ENCODE measurements around the gene UNC5A.
A peak's percentile ranks its signal among the peaks of the same experiment; 100 is the strongest.

Gene UNC5A

GRCh38 chr5:176810081-176810597 is at the start of gene UNC5A:
TSS of gene UNC5A (plus strand) at chr5:176810559. CDS start at chr5:176810751, 192 bp downstream.
- DNase-seq = peak; percentile 23

DNA sequence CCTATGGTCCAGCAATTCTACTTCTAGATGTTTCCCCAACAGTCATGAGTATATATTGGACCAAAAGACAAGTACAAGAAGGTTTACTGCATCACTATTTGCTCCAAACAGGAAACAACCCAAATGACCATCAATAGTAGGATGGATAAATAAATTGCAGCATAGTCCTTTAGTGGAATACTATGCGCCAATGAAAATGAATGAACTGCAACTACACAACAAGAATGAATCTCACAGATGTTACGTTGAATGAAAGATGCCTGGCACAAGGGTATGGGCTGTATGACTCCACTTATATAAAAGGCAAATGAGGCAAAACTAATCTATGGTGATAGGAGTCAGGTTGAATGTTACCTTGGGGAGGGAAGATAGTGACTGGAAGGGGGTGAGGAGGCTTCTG is 48.6 kb upstream of the UNC5A start:
- DNase-seq = no peak

DNA sequence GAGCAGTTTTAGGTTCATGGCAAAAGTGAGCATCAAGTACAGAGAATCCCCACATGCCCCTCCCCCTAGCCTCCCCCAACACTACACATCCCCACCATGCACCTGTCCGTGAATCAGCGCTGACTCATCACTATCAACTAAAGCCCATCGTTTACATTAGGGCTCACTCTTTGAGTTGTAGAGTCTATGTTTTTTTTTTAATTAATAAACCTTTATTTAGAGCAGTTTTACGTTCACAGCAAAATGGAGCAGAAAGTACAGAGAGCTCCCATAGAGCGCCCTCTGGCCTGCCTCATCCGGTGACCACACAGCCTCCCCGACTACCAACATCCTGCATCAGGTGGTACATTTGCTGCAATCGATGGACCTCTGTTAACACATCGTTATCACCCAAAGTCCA is 47.9 kb upstream of the UNC5A start:
- DNase-seq = no peak

DNA sequence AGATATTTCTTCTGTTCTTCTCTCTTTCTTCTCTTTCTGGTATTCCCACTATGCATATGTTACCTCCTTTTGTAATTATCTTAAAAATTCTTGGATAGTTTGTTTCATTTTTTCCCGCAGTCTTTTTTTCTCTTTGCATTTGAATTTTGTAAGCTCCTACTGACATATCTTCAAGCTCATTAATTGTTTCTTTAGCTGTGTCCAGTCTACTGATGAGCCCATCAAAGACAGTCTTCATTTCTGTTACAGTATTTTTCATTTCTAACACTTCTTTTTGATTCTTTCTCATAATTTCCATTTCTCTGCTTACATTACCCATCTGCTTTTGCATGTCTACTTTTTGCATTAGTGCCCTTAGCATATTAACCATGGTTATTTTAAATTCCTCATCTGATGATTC is 44.7 kb upstream of the UNC5A start:
- no peak for DNase-seq

GRCh38 chr5:176768174-176768970 is 42.0 kb upstream of the UNC5A start:
- DNase-seq = no peak

DNA sequence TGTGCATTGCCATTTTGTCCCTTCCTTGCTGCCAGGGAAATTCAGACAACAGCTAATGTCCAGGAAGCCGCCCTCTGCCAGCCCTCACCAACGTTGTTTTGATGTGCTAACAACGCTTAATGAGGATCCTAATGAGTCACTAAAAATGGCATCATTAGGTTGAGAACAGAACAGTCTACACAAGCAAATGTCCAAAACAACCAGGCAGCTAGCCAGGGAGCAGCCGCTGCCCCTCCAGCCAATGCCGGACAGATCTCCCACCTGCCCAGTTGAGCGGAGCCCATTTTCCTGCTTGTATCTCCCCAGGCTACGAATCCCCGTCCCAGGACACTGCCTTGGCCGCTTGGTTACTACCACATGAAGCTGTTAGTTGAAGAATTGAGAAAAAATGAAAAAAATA is 40.4 kb upstream of the UNC5A start:
- no peak for DNase-seq

- DNase-seq = no peak
These were observed 39.9 kb upstream of the UNC5A start for GRCh38 chr5:176770431-176770830.

DNA sequence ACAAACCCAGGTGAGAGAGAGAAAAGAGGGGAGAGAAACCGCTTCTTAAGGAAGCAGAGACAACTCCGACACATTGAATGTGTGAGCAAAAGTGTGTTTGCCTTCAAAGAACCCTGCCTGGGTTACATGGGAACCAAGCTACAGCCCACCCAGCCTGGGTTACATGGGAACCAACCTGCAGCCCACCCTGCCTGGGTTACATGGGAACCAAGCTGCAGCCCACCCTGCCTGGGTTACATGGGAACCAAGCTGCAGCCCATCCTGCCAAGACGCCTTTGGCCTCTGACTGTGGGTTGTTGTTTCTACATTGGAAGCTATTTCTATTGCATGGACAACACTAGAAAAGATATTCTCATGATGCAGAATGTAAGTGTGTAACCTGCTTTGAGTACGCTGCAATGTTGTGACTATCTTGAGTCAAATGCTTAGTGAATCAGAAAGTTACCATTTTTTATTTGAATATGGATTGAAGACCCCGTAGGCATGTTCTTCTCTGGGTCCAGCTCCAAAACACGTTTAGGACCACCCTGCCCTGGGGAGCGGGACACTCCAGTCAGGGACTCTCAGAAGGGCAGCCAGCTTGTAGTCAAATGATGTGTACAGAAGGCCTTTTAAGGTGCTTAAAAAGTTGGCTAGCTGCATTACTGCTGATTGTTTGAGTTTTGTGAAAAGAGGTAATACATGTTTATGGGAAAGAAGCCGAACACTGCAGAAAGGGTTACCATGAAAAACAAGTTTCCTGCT is 39.1 kb upstream of the UNC5A start:
- no peak for DNase-seq

GRCh38 chr5:176772271-176773210 is 37.8 kb upstream of the UNC5A start:
- no peak for DNase-seq

- DNase-seq = no peak
These were observed 36.8 kb upstream of the UNC5A start for GRCh38 chr5:176773408-176774035.

DNA sequence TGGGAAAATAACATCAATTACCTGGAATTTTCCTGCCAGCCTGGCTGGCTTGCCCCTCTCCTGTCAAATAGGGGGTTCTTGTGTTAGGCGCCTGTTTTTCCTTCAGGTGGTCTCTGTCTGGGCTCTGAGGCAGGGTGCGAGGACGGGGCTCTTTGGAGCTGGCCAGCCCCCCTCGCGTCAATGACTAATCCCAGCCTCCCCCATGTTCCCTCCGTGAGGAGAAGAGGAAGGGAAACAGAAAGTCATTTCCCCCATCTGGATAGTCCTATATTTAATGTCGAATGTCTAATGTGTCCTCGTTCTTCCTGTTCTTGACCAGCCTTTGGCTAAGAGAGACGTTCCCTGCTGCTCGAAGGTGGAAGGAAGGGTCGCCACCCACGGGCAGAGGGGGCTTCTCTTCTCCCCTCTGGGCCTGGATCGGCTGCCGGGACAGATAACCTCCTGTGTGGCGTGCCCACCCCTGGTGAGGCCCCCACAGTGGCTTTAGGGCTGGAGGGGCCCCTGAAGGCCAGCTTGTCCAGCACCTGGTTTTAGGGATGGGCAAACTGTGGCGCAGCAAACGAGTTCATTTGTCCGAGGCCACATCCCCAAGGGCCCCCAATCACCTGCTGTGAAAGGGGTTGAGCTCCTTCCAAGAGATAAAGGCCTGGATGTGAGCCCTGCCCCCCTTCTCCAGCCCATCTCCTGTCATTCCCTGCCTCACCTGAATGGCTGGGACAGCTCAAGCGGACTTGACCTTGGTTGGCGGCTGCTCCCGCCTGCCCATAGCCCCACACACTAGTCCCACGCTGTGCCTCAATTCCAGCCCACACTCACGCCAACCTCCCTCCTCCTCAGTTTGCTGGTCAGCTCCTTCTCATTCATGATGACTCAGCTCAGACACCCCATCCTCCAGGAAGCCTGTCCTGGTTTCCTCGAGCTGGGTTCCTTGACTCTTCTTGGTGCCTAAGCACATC is 35.9 kb upstream of the UNC5A start:
- DNase-seq = no peak

GRCh38 chr5:176775409-176775808 is 35.0 kb upstream of the UNC5A start:
- no peak for DNase-seq

DNA sequence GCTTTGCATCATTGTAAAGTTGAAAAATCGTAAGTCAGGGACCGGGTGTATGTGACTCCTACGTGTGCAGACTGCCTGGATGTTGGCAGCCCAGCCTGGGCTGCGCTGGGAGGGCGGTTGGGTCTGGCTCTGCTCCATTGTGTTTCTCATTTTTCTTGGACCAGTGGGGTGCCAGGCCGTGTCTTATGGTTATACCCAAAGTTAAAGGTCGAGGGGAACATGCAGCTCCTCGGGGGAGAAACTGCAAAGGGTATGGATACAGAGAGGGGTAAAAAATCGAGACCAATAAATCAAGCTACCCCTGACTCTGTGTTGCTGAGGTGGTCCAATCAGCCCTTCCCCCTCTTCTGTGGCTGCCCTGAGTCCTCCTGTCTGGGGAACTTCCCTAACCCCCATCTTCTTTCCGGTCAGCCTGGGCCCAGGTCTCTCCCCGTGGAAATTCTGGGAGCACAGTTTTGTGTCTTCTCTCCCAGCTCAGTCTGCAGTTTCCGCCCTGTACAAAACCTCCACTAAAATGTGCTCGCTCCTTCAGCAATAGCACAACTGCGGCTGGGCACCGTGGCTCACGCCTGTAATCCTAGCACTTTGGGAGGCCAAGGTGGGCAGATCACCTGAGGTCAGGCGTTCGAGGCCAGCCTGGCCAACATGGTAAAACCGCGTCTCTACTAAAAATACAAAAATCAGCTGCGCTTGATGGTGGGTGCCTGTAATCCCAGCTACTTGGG is 34.1 kb upstream of the UNC5A start:
- DNase-seq = no peak

DNA sequence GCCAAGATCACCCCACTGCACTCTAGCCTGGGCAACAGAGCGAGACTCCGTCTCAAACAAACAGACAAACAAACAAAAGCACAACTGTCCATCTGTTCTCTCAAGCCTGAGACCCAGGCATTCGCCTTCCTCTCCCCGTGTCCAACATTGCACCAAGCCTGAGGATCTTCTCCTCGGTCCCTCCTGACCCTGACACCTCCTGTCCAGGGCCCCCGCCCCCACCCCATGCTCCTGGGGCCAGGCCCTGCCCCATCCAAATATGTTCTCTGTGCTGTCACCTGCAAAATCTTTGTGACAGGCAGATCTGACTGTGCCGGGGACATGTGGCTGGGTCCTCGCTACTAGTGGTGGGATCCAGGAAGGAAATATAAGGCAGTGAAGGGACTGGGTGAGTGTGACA is 33.4 kb upstream of the UNC5A start:
- no peak for DNase-seq

DNA sequence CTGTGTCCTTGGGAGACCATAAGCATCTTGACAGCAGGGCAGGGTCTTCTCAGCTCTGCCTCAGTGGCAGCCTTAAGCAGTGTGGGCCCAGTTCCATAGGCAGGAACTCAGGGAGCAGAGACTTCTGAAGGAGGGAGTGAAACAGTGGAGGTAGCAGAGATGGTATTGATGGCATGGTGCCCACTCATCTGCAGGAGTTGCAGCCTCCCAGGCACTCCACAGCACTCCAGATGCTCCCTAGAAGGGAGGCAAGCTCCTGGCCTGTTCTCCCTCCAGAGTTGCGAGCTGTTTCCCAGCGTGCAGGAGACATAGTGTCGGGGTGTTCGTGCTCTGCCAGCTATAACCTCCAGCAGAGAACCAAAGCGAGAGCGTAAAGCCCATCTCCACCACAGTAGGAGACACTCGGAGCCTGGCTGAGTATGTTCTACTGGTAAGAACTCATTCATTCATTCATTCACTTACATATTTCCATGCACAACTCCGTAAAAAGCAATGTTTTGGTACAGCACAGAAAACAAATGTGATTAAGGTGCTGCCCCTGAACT is 31.4 kb upstream of the UNC5A start:
- no peak for DNase-seq

GRCh38 chr5:176779537-176779936 is 30.8 kb upstream of the UNC5A start:
- no peak for DNase-seq

GRCh38 chr5:176780176-176781053 is 29.9 kb upstream of the UNC5A start:
- no peak for DNase-seq

DNA sequence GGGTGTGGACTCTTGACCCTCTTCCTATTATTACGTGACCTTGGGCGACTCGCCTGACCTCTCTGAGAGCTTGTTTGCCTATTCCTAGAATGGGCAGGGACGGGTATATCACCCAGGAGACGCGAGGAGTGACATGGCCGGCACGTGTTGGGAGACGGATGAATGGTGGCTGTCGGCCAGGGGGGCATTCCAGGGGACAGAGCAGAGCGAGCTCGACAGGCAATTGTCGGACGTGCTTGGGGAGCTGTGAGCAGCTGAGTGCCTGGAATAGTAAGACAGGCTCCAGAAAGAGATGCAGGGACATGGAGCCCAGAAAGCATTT is 29.3 kb upstream of the UNC5A start:
- no peak for DNase-seq

All from CD4-positive, alpha-beta T cell treated with Interferon gamma for 1 hour (primary cell).